ENCODE data around the gene A4GALT.
"Not testable (repeated sequence)": the region's sequence is repeated elsewhere in the genome, so short reads cannot be mapped to it uniquely, and the experiment has no call there.

Gene A4GALT

DNA sequence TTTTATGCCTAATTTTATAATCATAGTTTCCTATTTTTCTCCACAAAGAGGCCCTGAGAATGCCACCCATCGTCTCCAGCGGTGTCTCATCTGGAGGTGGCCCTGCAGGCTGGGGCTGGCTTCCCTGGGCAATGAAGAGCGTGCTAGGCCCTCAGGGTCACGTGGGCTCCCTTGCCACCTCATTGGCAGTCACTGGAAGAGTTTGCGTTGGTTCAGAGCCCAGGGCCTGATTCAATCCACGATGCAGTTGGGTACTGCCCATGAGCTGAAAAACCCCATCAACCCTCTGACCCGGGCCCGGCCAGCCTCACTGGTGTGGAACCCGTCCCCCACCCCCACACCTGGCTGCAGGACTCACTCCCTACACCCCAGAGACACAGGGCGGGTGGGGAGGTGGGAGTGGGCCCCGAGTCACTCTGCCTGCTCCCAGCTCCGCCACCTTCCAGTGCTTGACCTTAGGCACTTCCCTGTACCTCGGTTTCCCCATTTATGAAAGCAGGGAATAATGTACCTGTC, 43.4 kb upstream of the A4GALT start:
- Histone ChIP-seq H3K27me3 (ENCODE audit: insufficient read depth, low read length, poor library complexity) (no peaks in the 10 kb centered on the region), H3K4me3 (ENCODE audit: low read depth in 1 of 2, low read length in 2 of 2) (no peak overlapping the region), H3K79me2 (ENCODE audit: insufficient read depth, low read length) (no peaks in the 10 kb centered on the region), H2AFZ (ENCODE audit: low read depth, low read length) (no peak overlapping the region), H4K20me1 (ENCODE audit: insufficient read depth, low read length) (peaks cover 3% of the 10 kb centered on the region; the same call in 1 of the 2 replicates), H3K4me2 (ENCODE audit: insufficient read depth, low read length) (no peak overlapping the region), H3K27ac (ENCODE audit: low read length) (no peak overlapping the region), H3K36me3 (ENCODE audit: insufficient read depth, low read length) (no peaks in the 10 kb centered on the region), H3K9me3 (ENCODE audit: insufficient read depth, low read length, severe bottlenecking) (no peaks in the 10 kb centered on the region), H3K9ac (ENCODE audit: low read depth, low read length) (no peak overlapping the region), H3K4me1 (ENCODE audit: insufficient read depth, low read length) (no peaks in the 10 kb centered on the region)
- DNase-seq (no peak), ATAC-seq (ENCODE audit: insufficient read depth, low read depth) (no peak)
- TF ChIP-seq EZH2 (IDR thresholded peaks at IDR 0.05; ENCODE audit: borderline replicate concordance, low read depth, low read length, severe bottlenecking) = no peak
- TF ChIP-seq, protein P1, sequence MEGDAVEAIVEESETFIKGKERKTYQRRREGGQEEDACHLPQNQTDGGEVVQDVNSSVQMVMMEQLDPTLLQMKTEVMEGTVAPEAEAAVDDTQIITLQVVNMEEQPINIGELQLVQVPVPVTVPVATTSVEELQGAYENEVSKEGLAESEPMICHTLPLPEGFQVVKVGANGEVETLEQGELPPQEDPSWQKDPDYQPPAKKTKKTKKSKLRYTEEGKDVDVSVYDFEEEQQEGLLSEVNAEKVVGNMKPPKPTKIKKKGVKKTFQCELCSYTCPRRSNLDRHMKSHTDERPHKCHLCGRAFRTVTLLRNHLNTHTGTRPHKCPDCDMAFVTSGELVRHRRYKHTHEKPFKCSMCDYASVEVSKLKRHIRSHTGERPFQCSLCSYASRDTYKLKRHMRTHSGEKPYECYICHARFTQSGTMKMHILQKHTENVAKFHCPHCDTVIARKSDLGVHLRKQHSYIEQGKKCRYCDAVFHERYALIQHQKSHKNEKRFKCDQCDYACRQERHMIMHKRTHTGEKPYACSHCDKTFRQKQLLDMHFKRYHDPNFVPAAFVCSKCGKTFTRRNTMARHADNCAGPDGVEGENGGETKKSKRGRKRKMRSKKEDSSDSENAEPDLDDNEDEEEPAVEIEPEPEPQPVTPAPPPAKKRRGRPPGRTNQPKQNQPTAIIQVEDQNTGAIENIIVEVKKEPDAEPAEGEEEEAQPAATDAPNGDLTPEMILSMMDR (IDR thresholded peaks at IDR 0.05; ENCODE audit: borderline replicate concordance, extremely low read depth, low read length, poor library complexity, severe bottlenecking) = no peak

DNA sequence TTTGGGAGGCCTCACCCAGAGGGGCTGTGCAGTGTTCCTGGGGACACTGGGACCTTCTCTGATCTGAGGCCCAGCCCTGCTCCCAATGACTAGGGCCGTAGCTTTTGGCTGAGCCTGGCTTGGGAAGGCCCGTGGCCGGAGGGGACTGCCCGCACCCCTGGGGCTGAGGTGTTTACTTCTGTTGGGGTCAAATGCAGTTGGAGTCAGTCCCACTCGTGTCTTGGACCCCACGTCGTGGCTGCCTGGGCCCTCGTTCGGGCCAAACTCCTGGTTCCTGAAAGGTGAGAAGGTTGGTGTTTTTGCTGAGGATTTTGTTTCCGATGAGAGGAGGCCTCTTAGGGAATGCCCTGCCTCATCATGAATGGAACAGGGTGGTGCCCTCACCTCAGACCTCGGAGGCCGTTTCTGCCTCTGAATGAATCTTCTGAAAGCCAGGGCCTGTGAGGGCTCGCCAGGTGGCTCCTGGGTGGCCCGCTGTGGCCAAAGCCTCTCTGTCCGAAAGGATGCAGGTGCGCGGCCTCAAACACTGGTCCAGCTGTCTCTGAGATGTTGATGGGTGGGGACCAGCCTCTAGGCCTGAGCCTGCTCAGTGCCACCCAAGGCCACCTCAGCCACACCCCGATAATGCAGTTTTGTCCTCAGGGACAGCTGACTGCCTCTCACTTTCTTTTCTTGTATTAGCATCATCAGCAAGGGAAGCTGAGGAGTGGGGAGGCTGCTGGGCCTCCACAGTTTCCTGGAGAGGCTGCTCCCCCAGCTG, 40.3 kb upstream of the A4GALT start:
- DNase-seq (no peak), ATAC-seq (ENCODE audit: insufficient read depth, low read depth) (no peak)
- H4K20me1 ChIP-seq (ENCODE audit: insufficient read depth, low read length) = no peaks in the 10 kb centered on the region; the same call in 1 of the 2 replicates
- no peaks in the 10 kb centered on the region for H3K36me3 ChIP-seq (ENCODE audit: insufficient read depth, low read length)
- no peak overlapping the region for H3K27ac ChIP-seq (ENCODE audit: low read length)
- no peaks in the 10 kb centered on the region for H3K79me2 ChIP-seq (ENCODE audit: insufficient read depth, low read length)
- H3K4me3 ChIP-seq (ENCODE audit: low read depth in 1 of 2, low read length in 2 of 2) = no peak overlapping the region
- TF ChIP-seq EZH2 (IDR thresholded peaks at IDR 0.05; ENCODE audit: borderline replicate concordance, low read depth, low read length, severe bottlenecking) = no peak
- TF ChIP-seq, protein P1 (IDR thresholded peaks at IDR 0.05; ENCODE audit: borderline replicate concordance, extremely low read depth, low read length, poor library complexity, severe bottlenecking) = no peak
- no peak overlapping the region for H3K9ac ChIP-seq (ENCODE audit: low read depth, low read length)
- H3K4me2 ChIP-seq (ENCODE audit: insufficient read depth, low read length) = no peak overlapping the region
- H3K9me3 ChIP-seq (ENCODE audit: insufficient read depth, low read length, severe bottlenecking) = no peaks in the 10 kb centered on the region
- no peaks in the 10 kb centered on the region for H3K4me1 ChIP-seq (ENCODE audit: insufficient read depth, low read length)
- no peaks in the 10 kb centered on the region for H3K27me3 ChIP-seq (ENCODE audit: insufficient read depth, low read length, poor library complexity)
- no peak overlapping the region for H2AFZ ChIP-seq (ENCODE audit: low read depth, low read length)

GRCh38 chr22:42758931-42759629, 38.4 kb upstream of the A4GALT start:
- no peak overlapping the region for H3K4me3 ChIP-seq (ENCODE audit: low read depth in 1 of 2, low read length in 2 of 2)
- ATAC-seq (ENCODE audit: insufficient read depth, low read depth) (no peak), DNase-seq (no peak)
- H3K4me2 ChIP-seq (ENCODE audit: insufficient read depth, low read length) = no peak overlapping the region
- TF ChIP-seq, protein P1 (IDR thresholded peaks at IDR 0.05; ENCODE audit: borderline replicate concordance, extremely low read depth, low read length, poor library complexity, severe bottlenecking) = no peak
- TF ChIP-seq EZH2 (IDR thresholded peaks at IDR 0.05; ENCODE audit: borderline replicate concordance, low read depth, low read length, severe bottlenecking) = no peak
- H3K27ac ChIP-seq (ENCODE audit: low read length) = no peak overlapping the region
- no peaks in the 10 kb centered on the region for H3K36me3 ChIP-seq (ENCODE audit: insufficient read depth, low read length)
- no peaks in the 10 kb centered on the region for H3K9me3 ChIP-seq (ENCODE audit: insufficient read depth, low read length, severe bottlenecking)
- no peaks in the 10 kb centered on the region for H3K79me2 ChIP-seq (ENCODE audit: insufficient read depth, low read length)
- H4K20me1 ChIP-seq (ENCODE audit: insufficient read depth, low read length) = no peaks in the 10 kb centered on the region
- H3K9ac ChIP-seq (ENCODE audit: low read depth, low read length) = no peak overlapping the region
- no peaks in the 10 kb centered on the region for H3K4me1 ChIP-seq (ENCODE audit: insufficient read depth, low read length)
- no peak overlapping the region for H2AFZ ChIP-seq (ENCODE audit: low read depth, low read length)
- H3K27me3 ChIP-seq (ENCODE audit: insufficient read depth, low read length, poor library complexity) = no peaks in the 10 kb centered on the region

DNA sequence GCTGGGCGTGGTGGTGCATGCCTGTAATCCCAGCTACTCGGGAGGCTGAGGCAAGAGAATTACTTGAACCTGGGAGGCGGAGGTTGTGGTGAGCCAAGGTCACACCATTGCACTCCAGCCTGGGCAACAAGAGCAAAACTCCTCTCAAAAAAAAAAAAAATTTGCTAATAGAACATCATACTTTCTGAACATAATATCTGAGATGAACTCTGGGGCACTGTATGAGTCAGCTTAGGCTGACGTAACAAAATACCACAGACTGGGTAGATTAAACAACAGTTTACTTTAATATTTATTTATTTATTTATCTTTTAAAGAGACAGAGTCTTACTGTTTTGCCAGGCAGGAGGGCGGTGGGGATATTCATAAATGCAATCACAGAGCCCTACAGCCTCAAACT, 34.9 kb upstream of the A4GALT start:
- not testable (repeated sequence) for H3K27ac ChIP-seq (ENCODE audit: low read length); DNase-seq; H3K79me2 ChIP-seq (ENCODE audit: insufficient read depth, low read length); H3K4me1 ChIP-seq (ENCODE audit: insufficient read depth, low read length); H3K9ac ChIP-seq (ENCODE audit: low read depth, low read length); H3K36me3 ChIP-seq (ENCODE audit: insufficient read depth, low read length); H3K4me3 ChIP-seq (ENCODE audit: low read depth in 1 of 2, low read length in 2 of 2); H3K9me3 ChIP-seq (ENCODE audit: insufficient read depth, low read length, severe bottlenecking); H4K20me1 ChIP-seq (ENCODE audit: insufficient read depth, low read length); H3K4me2 ChIP-seq (ENCODE audit: insufficient read depth, low read length); H3K27me3 ChIP-seq (ENCODE audit: insufficient read depth, low read length, poor library complexity); ATAC-seq (ENCODE audit: insufficient read depth, low read depth); H2AFZ ChIP-seq (ENCODE audit: low read depth, low read length)

DNA sequence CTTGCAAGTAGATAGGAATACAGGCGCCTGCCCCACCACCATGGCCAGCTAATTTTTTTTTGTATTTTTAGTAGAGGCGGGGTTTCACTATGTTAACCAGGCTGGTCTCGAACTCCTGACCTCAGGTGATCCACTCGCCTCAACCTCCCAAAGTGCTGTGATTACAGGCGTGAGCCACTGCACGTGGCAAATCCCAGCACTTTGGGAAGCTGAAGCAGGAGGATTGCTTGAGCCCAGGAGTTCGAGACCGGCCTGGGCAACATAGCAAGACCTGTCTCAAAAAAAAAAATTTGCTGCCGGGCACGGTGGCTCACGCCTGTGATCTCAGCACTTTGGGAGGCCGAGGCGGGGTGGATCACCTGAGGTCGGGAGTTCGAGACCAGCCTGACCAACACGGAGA, 34.5 kb upstream of the A4GALT start:
- not testable (repeated sequence) for DNase-seq; H3K4me1 ChIP-seq (ENCODE audit: insufficient read depth, low read length); H3K9me3 ChIP-seq (ENCODE audit: insufficient read depth, low read length, severe bottlenecking); ATAC-seq (ENCODE audit: insufficient read depth, low read depth); H2AFZ ChIP-seq (ENCODE audit: low read depth, low read length); H3K79me2 ChIP-seq (ENCODE audit: insufficient read depth, low read length); H3K36me3 ChIP-seq (ENCODE audit: insufficient read depth, low read length); H4K20me1 ChIP-seq (ENCODE audit: insufficient read depth, low read length); H3K27me3 ChIP-seq (ENCODE audit: insufficient read depth, low read length, poor library complexity); H3K9ac ChIP-seq (ENCODE audit: low read depth, low read length); H3K4me2 ChIP-seq (ENCODE audit: insufficient read depth, low read length); H3K27ac ChIP-seq (ENCODE audit: low read length); H3K4me3 ChIP-seq (ENCODE audit: low read depth in 1 of 2, low read length in 2 of 2)

Data from DND-41 (cell line).